Measurements from ENCODE around the gene SENP1. TPM values are rescaled to one million over a fixed set of nuclear protein-coding genes. Genes with fewer than 3 reads are reported as not detected.

The SENP1 gene
- total and polyA plus RNA-seq, 2 donors (not counting 3 experiments of a cell fraction or from before 2014, with no cell fraction given): 9.9 to 20.5 TPM

GRCh38 chr12:48074266-48074665 lies 31.6 kb downstream of the SENP1 start:
- CTCF ChIA-PET: interaction anchor here (1.6 to 1.8 kb wide), 2 partner anchors 10 to 12 kb away, joined by 4 to 7 read pairs; no protein-coding TSS in a partner anchor
- H3K4me2 ChIP-seq (ENCODE audit: insufficient read depth, low read length): no peak overlapping the region
- H3K79me2 ChIP-seq (ENCODE audit: control insufficient read depth, insufficient read depth, low read length): no peaks in the 10 kb centered on the region
- H3K9ac ChIP-seq (replicated peaks; ENCODE audit: extremely low read depth, insufficient read depth, low read length): no peak overlapping the region
- no peaks in the 10 kb centered on the region for H3K27me3 ChIP-seq (ENCODE audit: control insufficient read depth in 2 of 2, insufficient read depth in 2 of 2, low read length in 2 of 2)
- peaks cover 2 to 3% of the 10 kb centered on the region in 2 experiments for H3K36me3 ChIP-seq (ENCODE audit: control insufficient read depth in 2 of 2, extremely low read depth in 1 of 2, insufficient read depth in 2 of 2, low read length in 2 of 2)
- POLR2A ChIA-PET: interaction anchor here (0.7 kb wide), 1 partner anchor 25 kb away, joined by 4 read pairs; no protein-coding TSS in a partner anchor
- no peak overlapping the region for H2AFZ ChIP-seq (ENCODE audit: low read depth, low read length)
- BruUV-seq (replicated peaks): no TSS peak
- DNase-seq (ENCODE audit: low read depth, low spot score) (no peak), FAIRE-seq (no peak)
- no peaks in the 10 kb centered on the region for H3K9me1 ChIP-seq (replicated peaks; ENCODE audit: control insufficient read depth, extremely low read depth, insufficient read depth, low read length)
- TF ChIP-seq EZH2 (IDR thresholded peaks at IDR 0.05; ENCODE audit: borderline replicate concordance, low read depth, low read length, severe bottlenecking) (no peak), POLR2AphosphoS5 (IDR thresholded peaks at IDR 0.05; ENCODE audit: insufficient read depth, low read depth, low read length) (no peak), GATA2 (IDR thresholded peaks at IDR 0.05; ENCODE audit: insufficient read depth, insufficient read length, low read depth, low read length) (no peak), MYC (IDR thresholded peaks at IDR 0.05; ENCODE audit: low read depth, low read length) (no peak), POLR2A (IDR thresholded peaks at IDR 0.05; ENCODE audit: low read depth, low read length) (no peak), JUN (IDR thresholded peaks at IDR 0.05; ENCODE audit: borderline replicate concordance, insufficient read depth, insufficient read length, low read depth) (no peak), CTCF (IDR thresholded peaks at IDR 0.05; ENCODE audit: extremely low read depth in 1 of 2, insufficient read depth in 1 of 2, low read depth in 1 of 2, low read length in 2 of 2) (no peak), MAX (IDR thresholded peaks at IDR 0.05; ENCODE audit: insufficient read depth, insufficient read length) (no peak), FOS (IDR thresholded peaks at IDR 0.05; ENCODE audit: borderline replicate concordance, insufficient read depth, low read length) (no peak)
- H4K20me1 ChIP-seq (replicated peaks; ENCODE audit: control insufficient read depth, extremely low read depth, insufficient read depth, low read length): no peaks in the 10 kb centered on the region
- H3K4me3 ChIP-seq (replicated peaks in 1 of 3; ENCODE audit: insufficient read depth in 1 of 3, low read depth in 1 of 3, low read length in 3 of 3): no peak overlapping the region
- H3K27ac ChIP-seq (ENCODE audit: insufficient read depth, low read depth, low read length): no peak overlapping the region
- dilution Hi-C loops (cut with MboI; ENCODE audit: extremely low pct_ligation_motif_present, low sequenced_read_pairs): no loop called here
- intact Hi-C loops (cut with micrococcal nuclease): no loop called here
- no peaks in the 10 kb centered on the region for H3K9me3 ChIP-seq (replicated peaks; ENCODE audit: control insufficient read depth, insufficient read depth, low read length)
- no peaks in the 10 kb centered on the region for H3K4me1 ChIP-seq (ENCODE audit: control insufficient read depth, extremely low read depth, insufficient read depth, low read length)
